GOT3 (cell line): ENCODE data around the gene TRAF2.
A peak's percentile ranks its signal among the peaks of the same experiment; 100 is the strongest.
"Not testable (repeated sequence)": the region's sequence is repeated elsewhere in the genome, so short reads cannot be mapped to it uniquely, and the experiment has no call there.

Experiments
- DNase-seq: peaks from one replicate; lab custom pipeline; 2025; ENCODE audit warnings: mixed read lengths; lab: John Stamatoyannopoulos, UW

Gene TRAF2, protein sequence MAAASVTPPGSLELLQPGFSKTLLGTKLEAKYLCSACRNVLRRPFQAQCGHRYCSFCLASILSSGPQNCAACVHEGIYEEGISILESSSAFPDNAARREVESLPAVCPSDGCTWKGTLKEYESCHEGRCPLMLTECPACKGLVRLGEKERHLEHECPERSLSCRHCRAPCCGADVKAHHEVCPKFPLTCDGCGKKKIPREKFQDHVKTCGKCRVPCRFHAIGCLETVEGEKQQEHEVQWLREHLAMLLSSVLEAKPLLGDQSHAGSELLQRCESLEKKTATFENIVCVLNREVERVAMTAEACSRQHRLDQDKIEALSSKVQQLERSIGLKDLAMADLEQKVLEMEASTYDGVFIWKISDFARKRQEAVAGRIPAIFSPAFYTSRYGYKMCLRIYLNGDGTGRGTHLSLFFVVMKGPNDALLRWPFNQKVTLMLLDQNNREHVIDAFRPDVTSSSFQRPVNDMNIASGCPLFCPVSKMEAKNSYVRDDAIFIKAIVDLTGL

DNA sequence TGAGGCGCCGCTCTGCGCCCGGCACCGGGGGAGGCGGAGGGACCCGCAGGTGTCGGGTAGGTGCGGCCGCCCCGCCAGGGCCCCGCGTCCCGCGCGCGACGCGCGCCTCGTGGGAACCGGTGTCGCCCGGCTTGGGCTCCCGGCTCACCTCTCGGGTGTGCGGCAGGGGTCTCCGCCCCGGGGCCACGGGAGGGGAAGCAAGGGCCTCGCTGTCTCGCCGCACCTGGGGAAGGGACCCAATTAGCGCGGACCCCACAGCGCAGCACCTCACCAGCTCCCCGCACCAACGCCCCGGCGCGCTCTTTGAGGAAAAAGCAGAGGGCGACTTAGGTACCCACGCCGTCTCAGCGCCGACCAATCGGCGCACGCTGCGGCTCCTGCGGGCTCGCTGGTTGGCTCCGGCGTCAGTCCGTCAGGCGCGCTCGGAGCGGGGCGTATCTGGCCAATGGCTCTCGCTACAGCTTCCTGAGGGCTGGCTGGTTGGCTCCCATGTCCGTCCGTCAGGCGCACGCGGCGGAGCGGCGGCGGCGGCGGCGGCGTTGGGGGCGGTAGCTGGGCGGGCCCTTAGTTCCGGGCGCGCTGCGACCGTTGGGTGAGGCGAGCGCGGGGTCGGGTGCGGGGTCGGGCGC lies at the start of gene TRAF2:
Gene TRAF2, plus strand, starts transcription at position 567 of the 629 bp plus-strand sequence. CDS start 12,225 bp downstream, outside the sequence.
- peak; percentile 89 for DNase-seq

DNA sequence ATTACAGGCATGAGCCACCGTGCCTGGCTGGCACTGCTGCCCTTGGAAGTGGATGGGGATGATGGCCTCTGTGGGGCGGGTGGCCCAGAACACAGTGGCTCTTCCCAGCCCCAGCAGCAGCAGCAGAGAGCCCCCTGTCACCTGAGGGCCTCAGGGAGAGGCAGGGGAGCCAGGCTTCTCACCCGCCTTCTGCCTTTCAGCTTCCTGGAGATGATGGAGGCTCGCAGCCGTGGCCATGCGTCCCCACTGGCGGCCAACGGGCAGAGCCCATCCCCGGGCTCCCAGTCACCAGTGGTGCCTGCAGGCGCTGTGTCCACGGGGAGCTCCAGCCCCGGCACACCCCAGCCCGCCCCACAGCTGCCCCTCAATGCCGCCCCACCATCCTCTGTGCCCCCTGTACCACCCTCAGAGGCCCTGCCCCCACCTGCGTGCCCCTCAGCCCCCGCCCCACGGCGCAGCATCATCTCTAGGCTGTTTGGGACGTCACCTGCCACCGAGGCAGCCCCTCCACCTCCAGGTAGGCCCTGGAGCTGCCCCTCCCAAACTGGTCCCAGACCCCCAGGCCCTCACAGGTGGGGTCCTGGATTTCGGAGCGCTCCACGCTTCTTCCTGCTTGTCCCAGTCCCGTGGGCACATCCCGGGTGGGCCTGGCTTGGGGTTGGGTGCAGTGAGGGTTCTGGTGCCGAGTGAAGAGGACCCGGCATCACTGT lies 49.0 kb upstream of the TRAF2 start:
- DNase-seq = no peak

DNA sequence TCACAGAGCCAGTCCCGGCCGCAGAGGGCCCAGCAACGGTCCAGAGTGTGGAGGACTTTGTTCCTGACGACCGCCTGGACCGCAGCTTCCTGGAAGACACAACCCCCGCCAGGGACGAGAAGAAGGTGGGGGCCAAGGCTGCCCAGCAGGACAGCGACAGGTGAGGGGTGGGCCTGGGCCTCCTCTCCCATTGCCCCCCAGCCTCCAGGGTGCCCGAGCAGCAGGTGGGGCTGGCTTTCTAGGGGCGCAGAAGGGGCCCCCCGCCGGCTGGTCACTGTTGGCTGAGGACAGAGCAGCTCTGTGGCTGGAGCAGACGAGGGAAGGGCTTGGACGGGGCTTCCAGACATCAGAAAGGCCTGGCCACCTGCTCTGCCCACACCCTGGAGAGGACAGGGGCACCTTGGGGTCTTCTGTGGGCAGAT lies 48.4 kb upstream of the TRAF2 start:
- not testable (repeated sequence) for DNase-seq

DNA sequence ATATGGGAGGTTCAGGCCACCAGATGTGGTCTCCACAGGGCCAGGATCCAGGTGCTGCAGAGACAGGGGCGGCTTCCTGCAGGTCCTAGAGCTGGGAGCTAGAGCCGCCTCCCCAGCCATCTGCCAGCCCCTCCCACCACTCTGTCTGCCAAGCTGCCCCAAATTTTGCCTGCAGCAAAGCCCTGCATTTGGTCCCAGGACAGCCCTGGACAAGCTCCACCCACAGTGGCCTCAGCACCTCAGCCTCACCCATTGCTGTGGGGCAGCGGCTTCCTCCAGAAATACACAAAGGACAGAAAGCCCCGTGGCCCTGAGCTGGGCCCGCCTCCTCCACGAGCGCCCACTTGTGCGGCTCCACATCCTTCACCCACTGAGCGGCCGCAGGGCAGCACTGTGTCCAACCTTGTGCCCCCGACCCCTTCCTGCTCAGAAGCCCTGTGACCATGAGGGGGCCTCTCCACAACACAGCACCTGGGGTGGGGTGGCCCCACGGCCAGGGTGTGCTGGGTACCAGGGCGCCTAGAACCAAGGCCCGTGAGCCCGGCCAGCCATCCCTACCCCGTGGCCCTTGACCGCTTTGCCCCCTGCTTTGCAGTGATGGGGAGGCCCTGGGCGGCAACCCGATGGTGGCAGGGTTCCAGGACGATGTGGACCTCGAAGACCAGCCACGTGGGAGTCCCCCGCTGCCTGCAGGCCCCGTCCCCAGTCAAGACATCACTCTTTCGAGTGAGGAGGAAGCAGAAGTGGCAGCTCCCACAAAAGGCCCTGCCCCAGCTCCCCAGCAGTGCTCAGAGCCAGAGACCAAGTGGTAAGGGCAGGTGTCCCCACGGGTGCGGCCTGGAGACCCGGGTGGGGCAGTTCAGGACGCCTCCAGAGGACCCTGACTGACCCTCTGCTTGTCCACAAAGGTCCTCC lies 47.7 kb upstream of the TRAF2 start:
- DNase-seq = no peak

DNA sequence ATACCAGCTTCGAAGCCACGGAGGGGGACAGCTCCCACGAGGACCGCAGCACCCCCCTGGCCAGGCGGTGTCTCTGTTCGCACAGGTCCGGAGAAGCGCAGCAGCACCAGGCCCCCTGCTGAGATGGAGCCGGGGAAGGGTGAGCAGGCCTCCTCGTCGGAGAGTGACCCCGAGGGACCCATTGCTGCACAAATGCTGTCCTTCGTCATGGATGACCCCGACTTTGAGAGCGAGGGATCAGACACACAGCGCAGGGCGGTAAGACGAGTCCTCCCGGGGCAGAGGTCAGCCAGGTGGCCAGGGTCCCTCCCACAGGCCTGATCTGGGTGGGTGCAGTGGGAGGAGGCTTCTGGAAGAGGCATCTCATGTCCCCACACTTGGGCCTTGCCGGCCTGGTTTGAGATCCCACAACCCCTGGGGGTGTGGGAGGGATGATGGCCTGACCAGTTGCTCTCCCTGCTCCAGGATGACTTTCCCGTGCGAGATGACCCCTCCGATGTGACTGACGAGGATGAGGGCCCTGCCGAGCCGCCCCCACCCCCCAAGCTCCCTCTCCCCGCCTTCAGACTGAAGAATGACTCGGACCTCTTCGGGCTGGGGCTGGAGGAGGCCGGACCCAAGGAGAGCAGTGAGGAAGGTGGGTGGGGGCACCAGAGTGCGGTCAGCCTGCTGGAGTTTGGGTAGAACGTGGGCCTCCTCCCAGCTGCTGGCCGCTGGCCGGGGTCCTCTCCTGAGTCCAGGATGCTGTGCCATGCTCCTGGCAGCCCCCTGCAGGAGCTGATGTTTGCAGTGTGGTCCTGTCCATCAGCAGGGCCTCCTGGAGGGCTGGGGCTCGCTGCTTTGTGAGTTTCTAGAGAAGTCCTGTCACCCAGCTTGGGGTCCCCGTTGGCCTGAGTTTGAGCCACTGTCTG lies 46.8 kb upstream of the TRAF2 start:
- no peak for DNase-seq

DNA sequence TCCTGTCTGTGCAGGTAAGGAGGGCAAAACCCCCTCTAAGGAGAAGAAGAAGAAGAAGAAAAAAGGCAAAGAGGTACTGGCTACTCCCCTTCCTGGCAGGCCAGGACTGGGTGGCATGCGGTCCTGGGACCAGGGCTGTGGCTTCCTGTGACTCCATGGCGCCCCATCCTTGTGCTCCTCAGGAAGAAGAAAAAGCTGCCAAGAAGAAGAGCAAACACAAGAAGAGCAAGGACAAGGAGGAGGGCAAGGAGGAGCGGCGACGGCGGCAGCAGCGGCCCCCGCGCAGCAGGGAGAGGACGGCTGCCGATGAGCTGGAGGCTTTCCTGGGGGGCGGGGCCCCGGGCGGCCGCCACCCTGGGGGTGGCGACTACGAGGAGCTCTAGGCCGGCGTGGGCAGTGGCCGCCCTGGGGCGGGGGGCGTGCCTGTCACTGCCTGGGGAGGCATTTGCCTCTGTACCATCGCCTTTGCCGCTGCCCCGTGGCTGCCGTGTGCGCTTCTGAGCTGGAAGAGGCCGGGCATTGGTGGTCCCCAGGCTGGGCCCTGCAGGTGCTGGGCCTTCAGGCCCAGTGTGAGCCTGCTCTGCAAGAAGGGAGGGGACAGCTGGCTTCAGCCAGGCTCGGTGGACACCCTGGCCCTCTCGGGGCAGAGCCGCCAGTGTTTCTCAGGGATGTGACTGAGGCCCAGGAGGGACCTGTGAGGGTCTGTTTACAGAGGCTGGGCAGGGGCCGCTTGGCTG lies 46.0 kb upstream of the TRAF2 start:
- DNase-seq = no peak

DNA sequence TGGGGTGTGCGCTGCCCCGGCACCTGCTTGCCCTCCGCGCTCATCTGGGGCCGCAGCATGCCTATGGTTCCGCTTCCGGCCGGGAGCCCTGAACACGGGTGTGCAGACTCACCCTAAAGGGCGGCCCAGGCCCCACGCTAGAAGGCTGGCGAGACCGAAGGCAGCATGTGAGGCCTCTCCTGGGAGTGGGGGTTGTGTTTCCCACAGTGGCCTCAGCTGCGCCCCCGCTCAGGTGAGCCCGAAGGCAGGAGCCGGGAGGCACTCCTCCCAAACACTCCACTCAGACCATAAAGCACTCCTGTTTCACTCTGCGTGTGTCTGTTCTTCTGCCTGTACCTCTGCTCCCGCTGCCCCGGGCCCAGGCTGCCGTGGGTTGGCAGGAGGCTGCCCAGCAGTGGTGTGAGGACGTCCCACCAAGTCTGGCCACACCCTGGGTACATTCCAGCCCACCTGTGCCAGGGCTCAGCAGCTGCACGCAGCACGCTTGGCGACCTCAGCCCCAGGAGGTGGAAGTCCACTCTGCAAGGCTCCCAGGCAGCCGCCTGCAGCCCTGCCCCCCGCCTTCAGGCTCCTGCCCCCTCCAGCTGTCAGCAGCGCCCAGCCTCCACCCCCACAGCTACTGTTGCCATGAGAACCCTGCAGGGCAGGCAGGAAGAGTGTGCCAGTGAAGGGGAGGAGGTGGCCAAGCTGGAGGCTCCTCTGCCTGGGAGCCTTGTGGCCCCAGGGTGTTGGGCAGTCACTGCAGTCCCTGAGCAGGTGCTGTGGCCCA lies 45.3 kb upstream of the TRAF2 start:
- DNase-seq = no peak

DNA sequence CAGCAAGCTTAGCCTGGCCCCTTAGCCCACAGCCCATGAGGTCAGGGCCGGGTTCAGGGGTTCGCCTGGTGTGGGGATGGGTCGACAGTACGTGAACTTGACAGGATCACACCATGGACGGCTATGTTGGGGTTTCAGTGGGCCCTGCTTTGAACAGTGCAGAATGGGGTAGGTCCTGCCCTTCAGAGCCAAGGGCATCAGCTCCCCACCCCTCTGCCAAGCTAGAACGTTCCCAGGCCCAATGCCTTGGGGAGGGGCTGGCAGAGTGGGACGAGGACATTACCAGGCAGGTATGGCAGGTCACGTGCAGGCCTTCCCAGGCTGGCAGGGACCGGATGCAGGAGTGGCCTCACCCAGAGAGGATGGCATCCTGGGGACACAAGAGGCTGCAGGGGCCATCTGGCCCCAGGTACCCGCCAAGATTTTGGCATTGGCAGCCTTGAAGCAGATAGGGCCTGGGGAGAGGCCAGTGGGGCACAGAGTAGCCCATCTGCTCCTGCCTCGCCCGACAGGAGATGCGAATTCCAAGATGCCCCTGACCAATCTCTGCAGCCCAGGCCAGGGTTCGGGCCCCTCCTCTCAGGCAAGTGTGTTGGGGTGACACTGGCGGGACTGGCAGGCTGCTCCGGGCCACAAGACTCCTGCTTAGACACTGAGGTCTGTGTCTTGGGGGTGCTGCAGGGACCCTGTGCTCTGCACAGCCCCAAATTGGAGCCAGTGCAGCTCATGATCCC lies 44.5 kb upstream of the TRAF2 start:
- not testable (repeated sequence) for DNase-seq

DNA sequence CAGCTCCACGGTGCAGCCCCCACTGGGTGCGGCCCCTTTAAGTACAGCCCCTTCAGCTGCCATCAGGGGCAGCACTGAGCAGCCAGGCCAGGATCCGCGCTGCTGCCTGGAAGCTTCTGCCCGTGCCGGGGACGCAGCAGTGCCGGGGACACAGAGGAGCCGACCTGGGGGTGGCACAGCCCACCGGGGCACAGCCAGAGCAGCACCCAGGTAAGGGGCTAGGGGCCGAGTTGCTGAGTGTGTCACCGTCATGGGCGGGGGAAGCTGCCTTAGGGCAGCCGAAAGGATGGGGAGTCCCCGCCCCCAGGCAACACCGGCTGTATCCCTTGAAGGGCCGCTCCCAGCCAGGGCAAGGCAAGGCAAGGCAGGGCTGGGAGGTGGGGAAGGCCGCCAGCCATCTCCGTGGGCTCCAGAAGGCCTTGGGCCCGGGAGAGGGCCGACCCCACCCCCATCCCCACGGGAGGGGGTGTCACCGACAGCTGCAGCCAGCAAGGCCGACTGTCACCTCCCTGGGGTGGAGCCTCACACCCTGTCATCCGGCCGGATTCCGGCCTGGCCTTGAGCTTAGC lies 43.9 kb upstream of the TRAF2 start, which contains the start of gene AJM1:
Gene AJM1, plus strand, starts transcription at position 99 of the 569 bp plus-strand sequence. CDS start 1,937 bp downstream, outside the sequence.
- peak; percentile 66 for DNase-seq

DNA sequence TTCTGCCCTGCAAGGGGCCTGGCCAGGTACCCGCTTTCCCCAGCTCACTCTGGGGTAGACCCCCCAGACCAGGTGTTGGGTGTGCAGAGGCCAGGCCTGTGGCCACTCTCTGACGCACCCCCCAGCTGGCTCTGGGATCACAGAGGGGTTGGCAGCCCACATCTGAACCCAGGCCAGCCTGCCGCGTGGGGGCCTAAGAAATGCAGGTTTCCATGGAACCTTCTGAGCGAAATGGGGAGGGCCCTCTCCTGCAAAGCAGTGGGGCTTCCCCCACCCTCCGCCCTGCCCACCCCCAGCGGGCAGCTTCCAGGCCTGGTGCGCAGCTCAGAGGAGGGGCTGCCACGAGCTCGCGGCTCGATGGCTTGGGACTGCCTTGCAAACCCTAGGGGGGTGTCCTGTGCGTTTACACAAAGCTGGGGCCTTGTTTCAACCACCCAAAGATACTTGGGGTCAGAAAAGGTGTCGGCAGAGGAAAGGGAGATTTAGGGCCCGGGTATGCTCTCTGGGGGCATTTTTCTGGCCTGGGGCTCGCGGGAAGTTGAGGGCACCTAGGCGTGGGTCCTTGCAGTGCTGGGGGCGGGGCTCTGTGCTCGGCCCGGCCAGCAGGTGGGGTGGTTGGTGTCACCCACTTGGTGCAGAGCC lies 43.0 kb upstream of the TRAF2 start:
- not testable (repeated sequence) for DNase-seq

DNA sequence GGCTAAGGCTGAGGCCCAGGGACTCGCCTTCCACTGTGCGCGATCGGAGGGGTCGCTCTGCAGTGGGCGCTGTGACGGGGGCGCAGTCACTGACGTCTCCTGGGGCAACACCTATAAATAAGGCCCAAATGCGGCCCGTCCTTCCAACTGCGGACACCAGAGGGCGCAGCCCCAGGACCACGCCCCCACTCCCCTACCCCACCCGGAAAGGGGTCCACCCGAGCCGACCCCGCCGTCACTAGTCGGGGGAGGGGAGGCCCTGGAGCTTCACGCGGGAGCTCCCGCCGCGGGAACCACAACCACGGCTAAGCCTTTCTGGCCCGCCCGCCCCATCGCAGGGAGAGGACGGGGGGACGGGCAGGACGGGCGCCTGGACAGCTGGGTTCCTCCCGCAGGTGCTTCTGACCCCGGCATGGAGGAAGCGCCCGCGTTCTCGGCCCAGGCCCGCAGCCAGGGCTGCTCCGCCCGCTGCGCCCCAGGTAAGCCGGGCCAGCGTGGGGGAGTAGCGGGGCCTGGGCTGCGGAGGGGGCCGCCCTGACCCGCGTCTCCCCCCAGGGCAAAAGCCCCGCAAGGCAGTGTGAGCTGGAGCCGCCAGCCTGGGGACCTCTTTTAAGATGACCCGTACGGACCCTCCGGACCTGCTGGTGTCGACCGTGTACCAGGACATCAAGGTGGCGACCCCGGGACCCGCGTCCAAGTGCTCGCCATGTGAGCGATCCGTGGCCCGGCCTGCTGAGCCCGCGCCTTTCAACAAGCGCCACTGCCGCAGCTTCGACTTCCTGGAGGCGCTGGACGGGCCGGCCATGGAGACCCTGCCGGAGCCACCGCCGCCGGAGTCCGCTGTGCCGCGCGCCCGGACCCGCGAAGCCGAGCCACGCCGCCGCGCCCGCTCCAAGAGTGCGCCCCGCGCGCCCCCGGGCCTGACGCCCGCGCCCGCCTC lies 42.2 kb upstream of the TRAF2 start:
- not testable (repeated sequence) for DNase-seq

DNA sequence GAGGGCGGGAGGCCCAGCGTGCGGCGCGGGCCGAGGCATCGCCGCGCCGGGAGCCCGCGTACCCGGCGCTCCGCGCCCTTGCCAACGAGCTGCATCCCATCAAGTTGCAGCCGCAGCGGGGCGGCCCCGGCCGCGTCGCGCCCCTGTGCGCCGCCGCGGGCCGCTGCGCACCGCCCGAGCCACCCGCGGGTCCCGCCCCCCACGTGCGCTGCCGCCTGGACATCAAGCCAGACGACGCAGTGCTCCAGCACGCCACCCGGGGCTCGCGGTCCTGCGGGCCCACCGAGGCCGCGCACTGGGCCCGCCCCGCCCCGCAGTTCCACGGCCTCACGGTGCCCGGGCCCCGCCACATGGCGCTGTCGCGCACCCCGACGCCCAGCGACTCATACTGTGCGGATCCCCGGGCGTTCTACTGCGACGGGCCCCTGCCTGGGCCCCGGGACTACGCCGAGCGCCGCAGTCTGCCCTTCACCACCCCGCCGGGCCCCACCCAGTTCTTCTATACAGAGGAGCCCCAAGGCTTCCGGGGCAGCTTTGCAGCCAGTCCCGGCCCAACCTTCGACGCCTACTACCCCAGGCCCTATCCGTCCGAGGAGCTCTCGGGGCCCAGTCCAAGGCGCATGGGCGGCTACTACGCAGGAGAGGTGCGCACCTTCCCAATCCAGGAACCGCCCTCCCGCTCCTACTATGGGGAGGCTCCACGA lies 41.4 kb upstream of the TRAF2 start:
- DNase-seq = no peak

DNA sequence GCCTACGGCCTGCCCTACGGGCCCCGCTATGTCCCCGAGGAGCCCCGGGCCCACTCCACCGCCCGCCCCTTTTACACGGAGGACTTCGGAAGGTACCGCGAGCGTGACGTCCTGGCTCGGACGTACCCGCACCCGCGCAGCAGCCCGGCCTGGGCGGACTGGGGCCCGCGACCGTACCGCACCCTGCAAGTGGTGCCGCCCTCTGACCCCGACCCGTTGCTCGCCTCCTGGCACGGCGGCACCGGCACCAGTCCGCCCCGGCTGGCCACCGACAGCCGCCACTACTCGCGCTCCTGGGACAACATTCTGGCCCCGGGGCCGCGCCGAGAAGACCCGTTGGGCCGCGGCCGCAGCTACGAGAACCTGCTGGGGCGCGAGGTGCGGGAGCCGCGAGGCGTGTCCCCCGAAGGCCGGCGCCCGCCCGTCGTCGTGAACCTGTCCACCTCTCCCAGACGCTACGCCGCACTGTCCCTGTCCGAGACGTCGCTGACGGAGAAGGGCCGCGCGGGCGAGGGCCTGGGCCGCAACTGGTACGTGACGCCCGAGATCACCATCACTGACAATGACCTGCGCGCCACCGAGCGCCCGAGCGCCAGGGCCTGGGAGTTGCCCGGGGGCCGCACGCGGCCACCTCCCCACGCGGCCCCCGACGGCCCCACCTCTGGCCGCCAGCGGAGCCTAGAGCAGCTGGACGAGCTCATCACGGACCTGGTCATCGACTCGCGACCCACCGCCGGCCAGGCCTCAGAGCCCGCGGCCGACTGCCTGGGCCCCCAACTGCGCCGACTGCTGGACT lies 40.7 kb upstream of the TRAF2 start:
- no peak for DNase-seq

DNA sequence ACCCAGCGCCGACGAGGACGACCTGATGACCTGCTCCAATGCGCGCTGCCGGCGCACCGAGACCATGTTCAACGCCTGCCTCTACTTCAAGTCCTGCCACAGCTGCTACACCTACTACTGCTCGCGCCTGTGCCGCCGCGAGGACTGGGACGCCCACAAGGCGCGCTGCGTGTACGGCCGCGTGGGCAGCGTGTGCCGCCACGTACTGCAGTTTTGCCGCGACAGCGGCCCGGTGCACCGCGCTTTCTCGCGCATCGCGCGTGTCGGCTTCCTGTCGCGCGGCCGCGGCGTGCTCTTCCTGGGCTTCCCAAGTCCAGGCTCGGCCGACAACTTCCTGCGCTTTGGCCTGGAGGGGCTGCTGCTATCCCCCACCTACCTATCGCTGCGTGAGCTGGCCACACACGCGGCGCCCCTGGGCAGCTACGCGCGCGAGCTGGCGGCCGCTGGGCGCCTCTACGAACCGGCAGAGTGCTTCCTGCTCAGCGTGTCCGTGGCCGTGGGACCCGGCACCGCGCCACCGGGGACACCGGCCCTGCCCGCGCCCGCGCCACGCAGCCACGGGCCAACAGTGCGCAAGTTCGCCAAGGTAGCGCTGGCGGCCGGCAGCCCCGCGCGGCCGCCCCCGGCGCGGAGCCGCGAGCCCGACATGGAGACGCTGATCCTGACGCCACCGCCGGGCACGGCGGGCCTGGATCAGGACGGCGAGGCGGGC lies 39.8 kb upstream of the TRAF2 start:
- DNase-seq = no peak
